GM12878 (cell line): Measurements from ENCODE around the gene THAP11. TPM values are rescaled to one million over a fixed set of nuclear protein-coding genes. Genes with fewer than 3 reads are reported as not detected.
A peak's percentile ranks its signal among the peaks of the same experiment; 100 is the strongest.

Experiments used
- BACH1 ChIP-seq: fragments of 450-650 bp; IDR thresholded peaks from 2 replicates; pipeline ENCODE4 v1.6.1; 2017; ENCODE audit warnings: mild to moderate bottlenecking, borderline replicate concordance
- CUX1 ChIP-seq: IDR thresholded peaks from 2 replicates; pipeline ENCODE4 v1.6.1; 2012; ENCODE audit warnings: improper control_type of control experiment, low read depth, low read length; ENCODE audit not compliant: insufficient replicate concordance
- IKZF2 ChIP-seq, 2 experiments: fragments of 450-650 bp; IDR thresholded peaks; 2 replicates each; pipeline ENCODE4 v1.6.1; 2017; ENCODE audit warnings: mild to moderate bottlenecking in 2 of 2, moderate library complexity in 2 of 2
- NBN ChIP-seq: fragments of 450-650 bp; IDR thresholded peaks from 2 replicates; pipeline ENCODE4 v1.6.1; 2016
- NR2F1 ChIP-seq: fragments of 450-650 bp; conservative IDR thresholded peaks from 2 replicates; pipeline ENCODE4 v1.6.1; 2017; ENCODE audit warnings: mild to moderate bottlenecking
- RAD21 ChIP-seq: IDR thresholded peaks from 2 replicates; pipeline ENCODE4 v1.6.1; 2011; ENCODE audit warnings: mild to moderate bottlenecking, low read depth, low read length, moderate library complexity; ENCODE audit not compliant: insufficient read depth
- SP1 ChIP-seq: IDR thresholded peaks from one replicate; pipeline ENCODE4 v1.6.1; 2011; ENCODE audit warnings: low read depth, low read length
- SREBF1 ChIP-seq: IDR thresholded peaks from 2 replicates; pipeline ENCODE4 v1.6.1; 2012; ENCODE audit warnings: mild to moderate bottlenecking, low read length
- SUPT20H ChIP-seq: IDR thresholded peaks from 2 replicates; pipeline ENCODE4 v1.6.1; 2011; ENCODE audit warnings: low read depth, mild to moderate bottlenecking, low read length, moderate library complexity, borderline replicate concordance; ENCODE audit not compliant: control insufficient read depth
- ZZZ3 ChIP-seq: IDR thresholded peaks from 2 replicates; pipeline ENCODE4 v1.6.1; 2011; ENCODE audit warnings: low read depth; ENCODE audit not compliant: control insufficient read depth, insufficient read length
- polyA plus RNA-seq, 11 experiments: library from polyadenylated mRNA; depleted of rRNA in 4 of 11; unstranded in 6 of 11; stranded (reverse) in 5 of 11; fragments of >200 nt; fragmentation: Nextera tagmentation in 4 of 11; fragmentation: Illumina TruSeq in 1 of 11; extraction: Ambion mirVana in 4 of 11; extraction: Trizol in 1 of 11; gene quantifications; 1 replicate in 1 of 11; 2 replicates in 10 of 11; pipeline versions ENCODE4 v1.2.1 to v1.2.3, GENCODE V29; 2011 to 2016; ENCODE audit warnings: inconsistent platforms in 2 of 11, missing spikeins in 2 of 11, low read depth in 1 of 11
- total RNA-seq, 4 experiments: library from RNA; depleted of rRNA in 3 of 4; stranded (reverse); fragments of >200 nt in 3 of 4; fragmentation: Illumina TruSeq in 1 of 4; extraction: Trizol in 1 of 4; gene quantifications; 2 replicates each; pipeline versions ENCODE4 v1.2.1 to v1.2.3, GENCODE V29; 2013 to 2021
- TF ChIP-seq, protein P1 (sequence below): IDR thresholded peaks from 2 replicates; pipeline ENCODE4 v1.6.1; 2012; ENCODE audit warnings: low read depth, low read length, improper control_type of control experiment
- TF ChIP-seq, protein P2 (sequence below), 3 experiments: IDR thresholded peaks in 2 of 3; conservative IDR thresholded peaks in 1 of 3; 2 replicates each; pipeline ENCODE4 v1.5.1; 2011; ENCODE audit warnings: low read depth in 3 of 3, low read length in 3 of 3, mild to moderate bottlenecking in 3 of 3, control low read depth in 2 of 3, moderate library complexity in 2 of 3, inconsistent platforms in 1 of 3, mixed read lengths in 1 of 3; ENCODE audit not compliant: control insufficient read depth in 2 of 3, insufficient read depth in 1 of 3; ENCODE audit errors: extremely low read depth in 1 of 3

THAP11 gene
- total and polyA plus RNA-seq, 10 of the 15 experiments (the other 5 are each of a cell fraction or from before 2014, with no cell fraction given): 2.5 to 36.7 (median 21.4) TPM

- TF ChIP-seq, protein P1, sequence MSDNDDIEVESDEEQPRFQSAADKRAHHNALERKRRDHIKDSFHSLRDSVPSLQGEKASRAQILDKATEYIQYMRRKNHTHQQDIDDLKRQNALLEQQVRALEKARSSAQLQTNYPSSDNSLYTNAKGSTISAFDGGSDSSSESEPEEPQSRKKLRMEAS: 0 out of 2 replicates have a peak, but pooled peaks have one; percentile 20
- TF ChIP-seq, protein P2, sequence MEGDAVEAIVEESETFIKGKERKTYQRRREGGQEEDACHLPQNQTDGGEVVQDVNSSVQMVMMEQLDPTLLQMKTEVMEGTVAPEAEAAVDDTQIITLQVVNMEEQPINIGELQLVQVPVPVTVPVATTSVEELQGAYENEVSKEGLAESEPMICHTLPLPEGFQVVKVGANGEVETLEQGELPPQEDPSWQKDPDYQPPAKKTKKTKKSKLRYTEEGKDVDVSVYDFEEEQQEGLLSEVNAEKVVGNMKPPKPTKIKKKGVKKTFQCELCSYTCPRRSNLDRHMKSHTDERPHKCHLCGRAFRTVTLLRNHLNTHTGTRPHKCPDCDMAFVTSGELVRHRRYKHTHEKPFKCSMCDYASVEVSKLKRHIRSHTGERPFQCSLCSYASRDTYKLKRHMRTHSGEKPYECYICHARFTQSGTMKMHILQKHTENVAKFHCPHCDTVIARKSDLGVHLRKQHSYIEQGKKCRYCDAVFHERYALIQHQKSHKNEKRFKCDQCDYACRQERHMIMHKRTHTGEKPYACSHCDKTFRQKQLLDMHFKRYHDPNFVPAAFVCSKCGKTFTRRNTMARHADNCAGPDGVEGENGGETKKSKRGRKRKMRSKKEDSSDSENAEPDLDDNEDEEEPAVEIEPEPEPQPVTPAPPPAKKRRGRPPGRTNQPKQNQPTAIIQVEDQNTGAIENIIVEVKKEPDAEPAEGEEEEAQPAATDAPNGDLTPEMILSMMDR (IDR thresholded peaks at IDR 0.05 in 2 of 3, conservative IDR thresholded peaks at IDR 0.05 in 1 of 3; ENCODE audit: control insufficient read depth in 2 of 3, extremely low read depth in 1 of 3, insufficient read depth in 1 of 3, low read depth in 3 of 3, low read length in 3 of 3): peak; percentile 25 to 43 (median 39); a peak in 5 of 6 replicates
- TF ChIP-seq CUX1 (no peak), SREBF1 (no peak), SP1 (peak; percentile 2), ZZZ3 (no peak), NR2F1 (0 out of 2 replicates have a peak, but pooled peaks have one; percentile 2), NBN (0 out of 2 replicates have a peak, but pooled peaks have one; percentile 41), SUPT20H (no peak), RAD21 (0 out of 2 replicates have a peak, but pooled peaks have one; percentile 14), BACH1 (0 out of 2 replicates have a peak, but pooled peaks have one; percentile 16), IKZF2 (IDR thresholded peaks at IDR 0.05) (peak in 1 of 2 experiments; percentile 35; a peak in 1 of 4 replicates)
These were observed 606 bp downstream of the THAP11 start (continued) for GRCh38 chr16:67842509-67843342.
